ENCODE results near the gene TLDC2.
"Not testable (repeated sequence)": the region's sequence is repeated elsewhere in the genome, so short reads cannot be mapped to it uniquely, and the experiment has no call there.

TLDC2 gene

GRCh38 chr20:36916199-36916598 lies 40.3 kb downstream of the TLDC2 start:
- DNase-seq (ENCODE audit: low read depth) = no peak

GRCh38 chr20:36917240-36917639 lies 41.3 kb downstream of the TLDC2 start:
- DNase-seq (ENCODE audit: low read depth) = no peak

GRCh38 chr20:36917943-36918342 lies 42.0 kb downstream of the TLDC2 start:
- no peak for DNase-seq (ENCODE audit: low read depth)

- DNase-seq (ENCODE audit: low read depth) = no peak
These were observed 43.9 kb downstream of the TLDC2 start for GRCh38 chr20:36919715-36920333.

GRCh38 chr20:36920334-36920730 lies 44.4 kb downstream of the TLDC2 start:
- DNase-seq (ENCODE audit: low read depth) = no peak

- DNase-seq (ENCODE audit: low read depth) = no peak
These were observed 48.5 kb downstream of the TLDC2 start for GRCh38 chr20:36924167-36925045.

GRCh38 chr20:36925234-36925633 lies 49.3 kb downstream of the TLDC2 start:
- no peak for DNase-seq (ENCODE audit: low read depth)

GRCh38 chr20:36926653-36927200 lies 50.8 kb downstream of the TLDC2 start:
- DNase-seq (ENCODE audit: low read depth) = no peak

GRCh38 chr20:36927704-36928103 lies 51.8 kb downstream of the TLDC2 start:
- DNase-seq (ENCODE audit: low read depth) = no peak

GRCh38 chr20:36929290-36929689 lies 53.4 kb downstream of the TLDC2 start:
- no peak for DNase-seq (ENCODE audit: low read depth)

GRCh38 chr20:36929691-36930090 lies 53.8 kb downstream of the TLDC2 start:
- DNase-seq (ENCODE audit: low read depth) = no peak

GRCh38 chr20:36932067-36932466 lies 56.1 kb downstream of the TLDC2 start:
- DNase-seq (ENCODE audit: low read depth) = not testable (repeated sequence)

GRCh38 chr20:36932476-36933426 lies 56.8 kb downstream of the TLDC2 start:
- DNase-seq (ENCODE audit: low read depth) = no peak

GRCh38 chr20:36933571-36933970 lies 57.6 kb downstream of the TLDC2 start:
- not testable (repeated sequence) for DNase-seq (ENCODE audit: low read depth)

- no peak for DNase-seq (ENCODE audit: low read depth)
These were observed 60.4 kb downstream of the TLDC2 start for GRCh38 chr20:36936341-36936740.

- not testable (repeated sequence) for DNase-seq (ENCODE audit: low read depth)
These were observed 60.9 kb downstream of the TLDC2 start for GRCh38 chr20:36936761-36937401.

- DNase-seq (ENCODE audit: low read depth) = no peak
These were observed 61.4 kb downstream of the TLDC2 start for GRCh38 chr20:36937402-36937770.

GRCh38 chr20:36941401-36941835 lies 65.5 kb downstream of the TLDC2 start:
- no peak for DNase-seq (ENCODE audit: low read depth)

Data from stimulated activated CD8-positive, alpha-beta memory T cell treated with anti-CD3 and anti-CD28 coated beads, Interleukin-12 subunit alpha, Interleukin-12 subunit beta, amount 100 ng/mL, for 4 hours (primary cell).